Mammary epithelial cell (primary cell): ENCODE measurements around the gene LIN7B.

Source experiments
- CTCF ChIP-seq, 2 donors: IDR thresholded peaks in 1 of 2; conservative IDR thresholded peaks in 1 of 2; 2 replicates each; pipeline ENCODE4 v1.5.1; 2011 to 2012; ENCODE audit warnings: inconsistent platforms in 2 of 2, low read length in 2 of 2, mild to moderate bottlenecking in 2 of 2, control low read depth in 1 of 2, low read depth in 1 of 2; ENCODE audit not compliant: insufficient read depth in 1 of 2; ENCODE audit errors: extremely low read depth in 1 of 2
- EZH2 ChIP-seq: IDR thresholded peaks from 2 replicates; pipeline ENCODE4 v1.6.1; 2012; ENCODE audit warnings: low read length, inconsistent platforms, borderline replicate concordance

- TF ChIP-seq EZH2 = no peak
- no peak for TF ChIP-seq CTCF (conservative IDR thresholded peaks at IDR 0.05 in 1 of 2, IDR thresholded peaks at IDR 0.05 in 1 of 2; ENCODE audit: extremely low read depth in 1 of 2, insufficient read depth in 1 of 2, low read depth in 1 of 2, low read length in 2 of 2)
Observed at GRCh38 chr19:49065905-49066512, 48.2 kb upstream of the LIN7B start.
